Fibroblast of lung (primary cell): ENCODE results near the gene ARHGEF12. TPM values are rescaled to one million over a fixed set of nuclear protein-coding genes. Genes with fewer than 3 reads are reported as not detected.

Source experiments
- DNase-seq, 2 donors: peaks; one replicate each; pipeline versions ENCODE4 v3.0.0 to v3.0.0-alpha.2; 2010; ENCODE audit warnings: low read depth in 2 of 2
- H2AFZ ChIP-seq: 2 replicates; pipeline ENCODE4 v1.5.1; 2012; ENCODE audit warnings: low read length, control low read depth, inconsistent platforms
- H3K27ac ChIP-seq: 2 replicates; pipeline ENCODE4 v1.5.1; 2011; ENCODE audit warnings: low read length, control low read depth; ENCODE audit not compliant: insufficient read depth
- H3K27me3 ChIP-seq: 2 replicates; pipeline ENCODE4 v1.5.1; 2011; ENCODE audit warnings: mild to moderate bottlenecking, low read length; ENCODE audit not compliant: control insufficient read depth, insufficient read depth
- H3K36me3 ChIP-seq: 2 replicates; pipeline ENCODE4 v1.5.1; 2011; ENCODE audit warnings: low read length; ENCODE audit not compliant: control insufficient read depth, insufficient read depth
- H3K4me1 ChIP-seq: 2 replicates; pipeline ENCODE4 v1.5.1; 2011; ENCODE audit warnings: low read length; ENCODE audit not compliant: control insufficient read depth, insufficient read depth; ENCODE audit errors: extremely low read depth
- H3K4me2 ChIP-seq: 2 replicates; pipeline ENCODE4 v1.5.1; 2011; ENCODE audit warnings: low read length, control low read depth; ENCODE audit not compliant: insufficient read depth; ENCODE audit errors: extremely low read depth
- H3K4me3 ChIP-seq, 4 experiments: fragments of 200-600 bp in 1 of 4; sonication (generic) in 1 of 4; replicated peaks in 1 of 4; 2 replicates each; pipeline ENCODE4 v1.5.1; 2011 to 2016; ENCODE audit warnings: low read length in 4 of 4, low read depth in 3 of 4, mild to moderate bottlenecking in 3 of 4, control low read depth in 2 of 4, inconsistent platforms in 1 of 4, mixed read lengths in 1 of 4; ENCODE audit not compliant: insufficient read depth in 1 of 4; ENCODE audit errors: control extremely low read depth in 1 of 4
- H3K79me2 ChIP-seq: 2 replicates; pipeline ENCODE4 v1.5.1; 2012; ENCODE audit warnings: mild to moderate bottlenecking, low read length, inconsistent platforms; ENCODE audit not compliant: control insufficient read depth, insufficient read depth
- H3K9ac ChIP-seq: 2 replicates; pipeline ENCODE4 v1.5.1; 2011; ENCODE audit warnings: mild to moderate bottlenecking, low read length, control low read depth; ENCODE audit not compliant: insufficient read depth
- H3K9me3 ChIP-seq: 2 replicates; pipeline ENCODE4 v1.5.1; 2012; ENCODE audit warnings: low read depth, low read length; ENCODE audit not compliant: control insufficient read depth, insufficient read depth
- H4K20me1 ChIP-seq: 2 replicates; pipeline ENCODE4 v1.5.1; 2011; ENCODE audit warnings: low read length; ENCODE audit not compliant: control insufficient read depth, insufficient read depth; ENCODE audit errors: extremely low read depth
- EZH2 ChIP-seq: IDR thresholded peaks from 2 replicates; pipeline ENCODE4 v1.5.1; 2012; ENCODE audit warnings: low read length, control low read depth, mild to moderate bottlenecking; ENCODE audit errors: missing control alignments
- polyA plus RNA-seq, 2 donors: library from polyadenylated mRNA; depleted of rRNA in 1 of 2; stranded (reverse) in 1 of 2; unstranded in 1 of 2; fragments of >200 nt; gene quantifications; 2 replicates each; pipeline ENCODE4 v1.2.1, GENCODE V29; 2011 to 2012; ENCODE audit warnings: missing spikeins in 1 of 2
- total RNA-seq: library from RNA; depleted of rRNA; stranded (reverse); fragments of >200 nt; gene quantifications from 2 replicates; pipeline ENCODE4 v1.2.1, GENCODE V29; 2014
- TF ChIP-seq, protein P1 (sequence below), 2 donors: IDR thresholded peaks in 1 of 2; conservative IDR thresholded peaks in 1 of 2; 1 replicate in 1 of 2; 2 replicates in 1 of 2; pipeline ENCODE4 v1.5.1; 2011 to 2012; ENCODE audit warnings: low read length in 2 of 2, control low read depth in 1 of 2, inconsistent platforms in 1 of 2, low read depth in 1 of 2, mild to moderate bottlenecking in 1 of 2

Gene ARHGEF12
- total and polyA plus RNA-seq, 2 donors (not counting 1 experiment from before 2014, with no cell fraction given) = 63.1 to 141 TPM

DNA sequence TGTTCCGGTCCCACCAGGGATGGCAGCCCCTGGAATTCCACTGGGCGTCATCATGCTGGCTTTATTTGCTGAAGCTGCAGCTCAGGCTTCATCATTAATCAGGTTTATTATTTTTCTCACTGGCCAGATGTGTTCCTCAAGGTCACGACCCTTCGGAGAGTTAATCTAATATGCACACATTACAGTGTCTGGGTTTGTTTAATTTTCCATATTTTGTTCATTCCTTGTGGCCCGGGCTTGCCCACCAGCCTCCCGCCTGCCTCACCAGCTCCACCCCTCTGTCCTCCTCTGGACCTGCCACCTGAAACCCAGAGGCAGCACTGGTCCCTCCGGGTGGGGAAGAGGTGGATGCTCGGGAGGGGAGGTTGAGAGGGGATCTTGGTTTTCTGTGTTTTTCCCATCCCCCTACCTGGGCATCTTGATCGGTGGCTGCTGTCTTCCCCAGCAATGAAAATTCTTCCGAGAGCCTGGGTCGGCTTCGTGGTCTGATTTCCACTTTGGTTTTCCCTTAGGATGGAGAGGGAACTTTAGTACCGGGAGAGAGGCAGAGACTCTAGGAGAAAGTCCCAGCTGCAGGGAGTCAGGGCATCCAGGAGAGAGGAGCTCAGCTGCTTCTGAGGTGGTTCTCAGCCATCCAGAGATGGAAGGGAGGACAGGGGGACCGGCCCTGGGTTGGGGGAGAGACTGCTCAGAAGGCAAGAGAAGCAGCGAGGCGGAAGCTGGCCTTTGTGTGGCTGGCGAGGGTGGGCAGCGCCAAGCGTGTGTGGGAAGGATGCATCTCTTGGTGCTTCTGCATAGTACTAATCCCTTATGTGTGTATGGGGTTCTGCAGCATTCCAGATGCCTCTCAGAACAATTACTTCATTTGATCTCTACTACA is 177.5 kb downstream of the ARHGEF12 start:
- H3K27ac ChIP-seq = no peak overlapping the region
- H3K36me3 ChIP-seq = no peaks in the 10 kb centered on the region
- peaks cover 15% of the 10 kb centered on the region for H3K4me1 ChIP-seq
- no peaks in the 10 kb centered on the region for H3K79me2 ChIP-seq
- TF ChIP-seq EZH2 = no peak
- TF ChIP-seq, protein P1, sequence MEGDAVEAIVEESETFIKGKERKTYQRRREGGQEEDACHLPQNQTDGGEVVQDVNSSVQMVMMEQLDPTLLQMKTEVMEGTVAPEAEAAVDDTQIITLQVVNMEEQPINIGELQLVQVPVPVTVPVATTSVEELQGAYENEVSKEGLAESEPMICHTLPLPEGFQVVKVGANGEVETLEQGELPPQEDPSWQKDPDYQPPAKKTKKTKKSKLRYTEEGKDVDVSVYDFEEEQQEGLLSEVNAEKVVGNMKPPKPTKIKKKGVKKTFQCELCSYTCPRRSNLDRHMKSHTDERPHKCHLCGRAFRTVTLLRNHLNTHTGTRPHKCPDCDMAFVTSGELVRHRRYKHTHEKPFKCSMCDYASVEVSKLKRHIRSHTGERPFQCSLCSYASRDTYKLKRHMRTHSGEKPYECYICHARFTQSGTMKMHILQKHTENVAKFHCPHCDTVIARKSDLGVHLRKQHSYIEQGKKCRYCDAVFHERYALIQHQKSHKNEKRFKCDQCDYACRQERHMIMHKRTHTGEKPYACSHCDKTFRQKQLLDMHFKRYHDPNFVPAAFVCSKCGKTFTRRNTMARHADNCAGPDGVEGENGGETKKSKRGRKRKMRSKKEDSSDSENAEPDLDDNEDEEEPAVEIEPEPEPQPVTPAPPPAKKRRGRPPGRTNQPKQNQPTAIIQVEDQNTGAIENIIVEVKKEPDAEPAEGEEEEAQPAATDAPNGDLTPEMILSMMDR (conservative IDR thresholded peaks at IDR 0.05 in 1 of 2, IDR thresholded peaks at IDR 0.05 in 1 of 2; ENCODE audit: low read depth in 1 of 2, low read length in 2 of 2) = no peak
- H3K9ac ChIP-seq = no peak overlapping the region
- peaks cover 3% of the 10 kb centered on the region for H3K27me3 ChIP-seq
- no peak for DNase-seq
- H4K20me1 ChIP-seq = peaks cover 2% of the 10 kb centered on the region
- H3K9me3 ChIP-seq = no peaks in the 10 kb centered on the region
- H3K4me2 ChIP-seq = no peak overlapping the region
- H3K4me3 ChIP-seq = no peak overlapping the region
- H2AFZ ChIP-seq = no peak overlapping the region

DNA sequence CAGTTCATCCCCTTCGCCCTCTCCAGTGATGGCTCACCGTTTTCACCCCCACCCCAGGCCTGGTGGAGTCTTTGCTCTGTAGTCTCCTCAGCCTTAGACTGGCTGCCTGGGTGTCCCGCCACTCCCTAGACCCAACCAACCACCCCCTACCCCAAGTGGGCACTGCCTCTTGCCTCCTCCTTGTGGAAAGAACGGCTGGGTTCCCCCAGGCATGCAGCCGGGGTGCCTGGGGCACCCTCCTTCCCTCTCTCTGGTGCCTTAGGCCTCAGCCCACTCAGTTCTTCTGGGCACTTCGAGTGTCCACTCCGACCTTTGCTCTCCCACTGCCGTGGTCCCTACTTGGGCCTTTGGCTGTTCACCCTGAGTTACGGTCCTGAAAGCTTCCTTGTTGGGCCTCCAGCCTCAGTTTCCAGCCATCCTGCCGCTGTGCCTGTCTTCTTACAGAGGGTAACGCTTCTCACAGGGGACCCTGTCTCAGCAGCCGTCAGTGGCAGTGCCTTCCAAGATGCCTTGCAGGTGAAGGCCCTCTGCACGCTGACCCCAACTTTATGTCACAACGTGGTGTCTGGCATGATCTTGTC is 178.4 kb downstream of the ARHGEF12 start:
- no peak for DNase-seq
- no peak overlapping the region for H3K27ac ChIP-seq

DNA sequence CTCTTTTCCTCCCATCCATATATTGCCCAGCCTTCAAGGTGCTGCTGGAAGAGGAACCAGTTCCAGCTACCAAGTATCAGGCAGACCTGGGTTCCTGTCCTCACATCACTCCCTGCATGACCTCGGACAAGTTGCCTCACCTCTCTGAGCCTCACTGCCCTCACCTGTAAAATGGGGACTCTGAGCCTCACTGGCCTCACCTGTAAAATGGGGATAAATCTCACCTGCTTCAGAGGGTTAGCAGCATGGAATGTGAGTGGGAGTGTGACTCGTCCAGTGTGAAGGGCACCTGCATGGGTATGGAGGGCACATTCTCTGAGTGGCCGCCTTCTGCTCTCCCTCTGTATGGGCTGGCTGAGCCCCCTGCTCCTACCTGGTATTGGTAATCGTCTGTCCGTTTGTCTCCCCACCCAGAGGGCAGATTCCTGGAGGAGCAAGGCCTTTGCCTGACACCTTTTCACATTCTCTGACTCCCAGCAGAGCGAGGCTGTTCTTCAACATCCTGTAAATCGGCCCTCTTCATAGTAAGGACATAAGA is 179.0 kb downstream of the ARHGEF12 start:
- Histone ChIP-seq H3K4me1 (peaks cover 15% of the 10 kb centered on the region), H4K20me1 (peaks cover 1% of the 10 kb centered on the region), H3K4me2 (no peak overlapping the region), H3K79me2 (no peaks in the 10 kb centered on the region), H3K27ac (no peak overlapping the region), H3K27me3 (peaks cover 3% of the 10 kb centered on the region), H3K9me3 (no peaks in the 10 kb centered on the region), H3K4me3 (no peak overlapping the region), H3K9ac (no peak overlapping the region), H2AFZ (no peak overlapping the region), H3K36me3 (no peaks in the 10 kb centered on the region)
- TF ChIP-seq EZH2 = no peak
- TF ChIP-seq, protein P1 (conservative IDR thresholded peaks at IDR 0.05 in 1 of 2, IDR thresholded peaks at IDR 0.05 in 1 of 2; ENCODE audit: low read depth in 1 of 2, low read length in 2 of 2) = no peak
- DNase-seq = no peak

More for the DNA sequence above, 178.4 kb downstream of the ARHGEF12 start:
- no peak overlapping the region for H2AFZ ChIP-seq
- TF ChIP-seq, protein P1 (conservative IDR thresholded peaks at IDR 0.05 in 1 of 2, IDR thresholded peaks at IDR 0.05 in 1 of 2; ENCODE audit: low read depth in 1 of 2, low read length in 2 of 2) = no peak
- no peak for TF ChIP-seq EZH2
- peaks cover 2% of the 10 kb centered on the region for H4K20me1 ChIP-seq
- no peak overlapping the region for H3K4me2 ChIP-seq
- no peaks in the 10 kb centered on the region for H3K9me3 ChIP-seq
- no peaks in the 10 kb centered on the region for H3K36me3 ChIP-seq
- H3K27me3 ChIP-seq = peaks cover 3% of the 10 kb centered on the region
- H3K79me2 ChIP-seq = no peaks in the 10 kb centered on the region
- no peak overlapping the region for H3K9ac ChIP-seq
- no peak overlapping the region for H3K4me3 ChIP-seq
- H3K4me1 ChIP-seq = peaks cover 15% of the 10 kb centered on the region
